ENCODE measurements around the gene PTMS. TPM values are rescaled to one million over a fixed set of nuclear protein-coding genes. Genes with fewer than 3 reads are reported as not detected.

The PTMS gene
- total RNA-seq, 1 experiment from 2014 or later: 62.9 TPM

DNA sequence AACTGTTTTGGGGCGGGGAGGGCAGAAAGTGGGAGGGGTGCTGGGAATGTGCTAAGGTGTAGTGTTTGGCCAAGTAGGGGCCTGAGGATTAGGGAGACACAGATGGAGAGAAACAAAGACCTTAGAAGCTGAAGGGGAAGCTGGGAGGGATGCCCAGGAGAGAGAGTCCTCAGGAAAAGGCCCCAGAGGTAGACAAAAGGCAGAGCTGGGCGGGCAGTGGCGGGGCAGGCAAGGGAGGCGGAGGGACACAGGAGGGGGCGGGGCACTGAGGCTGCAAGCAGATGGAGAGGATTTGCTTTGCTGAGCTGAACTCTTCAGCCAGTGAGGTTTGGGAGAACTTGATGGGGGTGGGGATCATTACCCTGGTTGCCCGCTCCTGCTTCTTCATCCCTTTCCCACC, 2.8 kb downstream of the PTMS start:
- CTCF ChIA-PET: no interaction called here
- TF ChIP-seq, protein P1, sequence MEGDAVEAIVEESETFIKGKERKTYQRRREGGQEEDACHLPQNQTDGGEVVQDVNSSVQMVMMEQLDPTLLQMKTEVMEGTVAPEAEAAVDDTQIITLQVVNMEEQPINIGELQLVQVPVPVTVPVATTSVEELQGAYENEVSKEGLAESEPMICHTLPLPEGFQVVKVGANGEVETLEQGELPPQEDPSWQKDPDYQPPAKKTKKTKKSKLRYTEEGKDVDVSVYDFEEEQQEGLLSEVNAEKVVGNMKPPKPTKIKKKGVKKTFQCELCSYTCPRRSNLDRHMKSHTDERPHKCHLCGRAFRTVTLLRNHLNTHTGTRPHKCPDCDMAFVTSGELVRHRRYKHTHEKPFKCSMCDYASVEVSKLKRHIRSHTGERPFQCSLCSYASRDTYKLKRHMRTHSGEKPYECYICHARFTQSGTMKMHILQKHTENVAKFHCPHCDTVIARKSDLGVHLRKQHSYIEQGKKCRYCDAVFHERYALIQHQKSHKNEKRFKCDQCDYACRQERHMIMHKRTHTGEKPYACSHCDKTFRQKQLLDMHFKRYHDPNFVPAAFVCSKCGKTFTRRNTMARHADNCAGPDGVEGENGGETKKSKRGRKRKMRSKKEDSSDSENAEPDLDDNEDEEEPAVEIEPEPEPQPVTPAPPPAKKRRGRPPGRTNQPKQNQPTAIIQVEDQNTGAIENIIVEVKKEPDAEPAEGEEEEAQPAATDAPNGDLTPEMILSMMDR (IDR thresholded peaks at IDR 0.05; ENCODE audit: unreplicated experiment): no peak
- H3K36me3 Mint-ChIP-seq (ENCODE audit: insufficient read depth, unreplicated experiment): peaks cover 49% of the 10 kb centered on the region
- intact Hi-C loops (cut with micrococcal nuclease; ENCODE audit: unreplicated experiment): loop anchor here (1.0 kb wide), 1 partner anchor 31 kb away; no protein-coding TSS in a partner anchor
- no TSS peak for BruUV-seq (replicated peaks)
- peaks cover 31% of the 10 kb centered on the region for H3K4me1 Mint-ChIP-seq (ENCODE audit: low read depth, unreplicated experiment)
- no peak overlapping the region for H3K27ac Mint-ChIP-seq (ENCODE audit: unreplicated experiment)
- no peak for DNase-seq
- peak overlapping the region; percentile 18 for H3K4me3 Mint-ChIP-seq (ENCODE audit: low read depth, unreplicated experiment)
- H3K27me3 Mint-ChIP-seq (ENCODE audit: unreplicated experiment): peaks cover 56% of the 10 kb centered on the region
- H3K9me3 Mint-ChIP-seq (ENCODE audit: low read depth, unreplicated experiment): no peaks in the 10 kb centered on the region

DNA sequence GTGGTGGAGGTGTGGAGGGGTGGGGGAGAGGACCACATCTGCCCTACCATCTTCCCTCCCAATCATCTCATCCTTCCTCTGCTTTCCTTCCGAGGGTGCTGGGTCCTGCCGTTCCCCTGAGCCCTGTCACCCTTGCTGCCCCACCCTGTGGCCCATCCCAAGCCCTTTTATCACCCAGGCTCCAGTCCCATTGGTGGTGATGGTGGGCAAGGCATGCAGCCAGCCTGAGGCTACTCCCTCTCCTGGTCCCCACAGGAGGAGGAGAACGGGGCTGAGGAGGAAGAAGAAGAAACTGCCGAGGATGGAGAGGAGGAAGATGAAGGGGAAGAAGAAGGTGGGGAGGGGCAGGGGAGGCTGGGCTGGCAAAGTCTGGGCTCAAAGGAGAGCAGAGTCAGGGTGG, 3.5 kb downstream of the PTMS start:
- peaks cover 42% of the 10 kb centered on the region for H3K36me3 Mint-ChIP-seq (ENCODE audit: insufficient read depth, unreplicated experiment)
- intact Hi-C loops (cut with micrococcal nuclease; ENCODE audit: unreplicated experiment): no loop called here
- CTCF ChIA-PET: interaction anchor here (0.7 kb wide), 1 partner anchor 61 kb away, joined by 3 read pairs; no protein-coding TSS in a partner anchor
- no peak for DNase-seq
- no peaks in the 10 kb centered on the region for H3K9me3 Mint-ChIP-seq (ENCODE audit: low read depth, unreplicated experiment)
- no TSS peak for BruUV-seq (replicated peaks)
- no peak overlapping the region for H3K27ac Mint-ChIP-seq (ENCODE audit: unreplicated experiment)
- no peak overlapping the region for H3K4me3 Mint-ChIP-seq (ENCODE audit: low read depth, unreplicated experiment)
- TF ChIP-seq, protein P1 (IDR thresholded peaks at IDR 0.05; ENCODE audit: unreplicated experiment): no peak
- peaks cover 61% of the 10 kb centered on the region for H3K27me3 Mint-ChIP-seq (ENCODE audit: unreplicated experiment)
- H3K4me1 Mint-ChIP-seq (ENCODE audit: low read depth, unreplicated experiment): peaks cover 26% of the 10 kb centered on the region

DNA sequence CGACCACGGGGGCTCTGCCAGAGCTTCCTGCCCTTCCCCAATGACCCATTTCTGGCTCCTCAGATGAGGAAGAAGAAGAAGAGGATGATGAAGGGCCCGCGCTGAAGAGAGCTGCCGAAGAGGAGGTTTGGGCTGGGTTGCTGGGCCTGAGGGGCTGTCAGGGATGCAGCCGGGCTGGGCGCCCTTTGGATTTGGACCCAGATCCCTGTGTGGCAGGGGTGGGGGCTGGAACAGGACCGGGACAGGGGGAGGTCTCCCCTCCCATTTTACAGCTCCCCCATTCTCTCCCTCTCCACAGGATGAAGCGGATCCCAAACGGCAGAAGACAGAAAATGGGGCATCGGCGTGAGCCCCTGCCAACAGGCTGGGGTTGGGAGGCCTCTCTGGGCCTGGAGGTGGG, 3.9 kb downstream of the PTMS start:
- no peak overlapping the region for H3K4me3 Mint-ChIP-seq (ENCODE audit: low read depth, unreplicated experiment)
- TF ChIP-seq, protein P1 (IDR thresholded peaks at IDR 0.05; ENCODE audit: unreplicated experiment): no peak
- H3K27ac Mint-ChIP-seq (ENCODE audit: unreplicated experiment): no peak overlapping the region
- H3K9me3 Mint-ChIP-seq (ENCODE audit: low read depth, unreplicated experiment): no peaks in the 10 kb centered on the region
- CTCF ChIA-PET: interaction anchor here (0.7 kb wide), 1 partner anchor 61 kb away, joined by 3 read pairs; no protein-coding TSS in a partner anchor
- peaks cover 26% of the 10 kb centered on the region for H3K4me1 Mint-ChIP-seq (ENCODE audit: low read depth, unreplicated experiment)
- DNase-seq: no peak
- BruUV-seq (replicated peaks): no TSS peak
- intact Hi-C loops (cut with micrococcal nuclease; ENCODE audit: unreplicated experiment): no loop called here
- H3K36me3 Mint-ChIP-seq (ENCODE audit: insufficient read depth, unreplicated experiment): peaks cover 38% of the 10 kb centered on the region
- H3K27me3 Mint-ChIP-seq (ENCODE audit: unreplicated experiment): peaks cover 61% of the 10 kb centered on the region

DNA sequence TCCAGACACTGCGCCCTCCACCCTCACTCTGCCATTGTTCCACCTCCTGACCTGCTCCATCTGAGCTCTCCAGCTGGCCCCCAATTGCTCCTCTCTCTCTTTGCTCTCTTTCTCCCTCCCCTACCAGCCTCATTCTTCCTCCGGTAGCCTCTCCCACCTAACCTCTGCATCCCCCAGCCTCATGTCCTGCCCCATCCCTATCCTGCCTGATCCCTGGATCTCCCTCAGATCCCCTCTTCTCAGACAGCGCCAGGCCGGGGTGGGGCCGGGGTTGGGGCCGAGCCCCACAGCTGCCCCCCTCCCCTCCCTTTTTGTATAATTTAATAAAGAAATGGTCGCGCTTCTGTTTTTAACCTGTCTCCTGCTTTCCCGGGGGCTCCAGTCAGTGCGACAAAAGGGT, 4.4 kb downstream of the PTMS start:
- Mint-ChIP-seq H3K27ac (ENCODE audit: unreplicated experiment) (no peak overlapping the region), H3K9me3 (ENCODE audit: low read depth, unreplicated experiment) (no peaks in the 10 kb centered on the region), H3K4me1 (ENCODE audit: low read depth, unreplicated experiment) (peaks cover 26% of the 10 kb centered on the region), H3K36me3 (ENCODE audit: insufficient read depth, unreplicated experiment) (peaks cover 33% of the 10 kb centered on the region), H3K27me3 (ENCODE audit: unreplicated experiment) (peaks cover 61% of the 10 kb centered on the region), H3K4me3 (ENCODE audit: low read depth, unreplicated experiment) (no peak overlapping the region)
- BruUV-seq (replicated peaks): no TSS peak
- TF ChIP-seq, protein P1 (IDR thresholded peaks at IDR 0.05; ENCODE audit: unreplicated experiment): no peak
- intact Hi-C loops (cut with micrococcal nuclease; ENCODE audit: unreplicated experiment): no loop called here
- CTCF ChIA-PET: no interaction called here
- DNase-seq: no peak

All from Calu3 (cell line).